GM10266 (cell line): ENCODE results near the gene ETNPPL.

ENCODE experiments used
- DNase-seq: peaks from one replicate; pipeline ENCODE4 v3.0.0; 2012; ENCODE audit errors: extremely low spot score
- TF ChIP-seq, protein P1 (sequence below): IDR thresholded peaks from 2 replicates; pipeline ENCODE4 v1.5.1; 2012; ENCODE audit warnings: mild to moderate bottlenecking, low read depth; ENCODE audit not compliant: control insufficient read depth, insufficient read depth; ENCODE audit errors: missing control alignments

Gene ETNPPL

DNA sequence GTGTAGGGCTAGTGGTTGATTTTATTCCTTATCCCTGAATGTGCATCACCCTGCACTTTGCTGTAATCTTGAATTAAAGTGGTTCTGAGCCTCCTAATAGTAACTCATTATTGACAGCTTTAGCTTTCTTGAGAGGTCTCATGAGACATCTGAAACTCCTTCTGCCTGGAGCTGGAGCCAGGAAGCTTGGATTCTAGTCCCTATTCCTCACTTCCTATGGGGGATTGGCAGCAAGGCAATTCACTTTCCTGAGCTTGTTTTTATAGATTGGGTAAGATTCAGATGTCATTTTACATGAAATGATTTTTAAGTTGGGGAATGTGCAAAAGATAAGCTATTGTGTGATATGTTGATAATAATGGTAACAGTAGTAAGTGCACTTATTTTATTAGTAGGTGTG, 17.1 kb upstream of the ETNPPL start:
- no peak for DNase-seq
- TF ChIP-seq, protein P1, sequence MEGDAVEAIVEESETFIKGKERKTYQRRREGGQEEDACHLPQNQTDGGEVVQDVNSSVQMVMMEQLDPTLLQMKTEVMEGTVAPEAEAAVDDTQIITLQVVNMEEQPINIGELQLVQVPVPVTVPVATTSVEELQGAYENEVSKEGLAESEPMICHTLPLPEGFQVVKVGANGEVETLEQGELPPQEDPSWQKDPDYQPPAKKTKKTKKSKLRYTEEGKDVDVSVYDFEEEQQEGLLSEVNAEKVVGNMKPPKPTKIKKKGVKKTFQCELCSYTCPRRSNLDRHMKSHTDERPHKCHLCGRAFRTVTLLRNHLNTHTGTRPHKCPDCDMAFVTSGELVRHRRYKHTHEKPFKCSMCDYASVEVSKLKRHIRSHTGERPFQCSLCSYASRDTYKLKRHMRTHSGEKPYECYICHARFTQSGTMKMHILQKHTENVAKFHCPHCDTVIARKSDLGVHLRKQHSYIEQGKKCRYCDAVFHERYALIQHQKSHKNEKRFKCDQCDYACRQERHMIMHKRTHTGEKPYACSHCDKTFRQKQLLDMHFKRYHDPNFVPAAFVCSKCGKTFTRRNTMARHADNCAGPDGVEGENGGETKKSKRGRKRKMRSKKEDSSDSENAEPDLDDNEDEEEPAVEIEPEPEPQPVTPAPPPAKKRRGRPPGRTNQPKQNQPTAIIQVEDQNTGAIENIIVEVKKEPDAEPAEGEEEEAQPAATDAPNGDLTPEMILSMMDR = no peak

DNA sequence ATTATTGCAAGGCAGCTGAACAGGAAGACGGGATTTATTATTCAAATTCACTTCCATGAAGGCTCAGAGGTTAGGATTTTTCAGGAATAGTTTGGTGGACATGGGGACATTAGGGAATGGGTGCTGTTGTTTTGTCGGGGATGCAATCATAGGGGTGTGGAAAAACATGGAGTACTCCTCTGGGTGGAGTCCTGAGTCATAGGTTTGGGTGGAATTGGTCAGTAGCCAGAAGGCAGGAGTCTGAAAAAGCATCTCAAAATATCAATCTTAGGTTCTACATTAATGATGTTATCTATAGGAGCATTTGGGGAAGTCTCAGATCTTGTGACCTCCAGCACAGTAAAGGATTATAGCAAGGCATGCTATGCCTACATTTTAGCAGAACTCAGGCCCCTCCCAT, 14.5 kb upstream of the ETNPPL start:
- DNase-seq = no peak
- TF ChIP-seq, protein P1 = no peak

DNA sequence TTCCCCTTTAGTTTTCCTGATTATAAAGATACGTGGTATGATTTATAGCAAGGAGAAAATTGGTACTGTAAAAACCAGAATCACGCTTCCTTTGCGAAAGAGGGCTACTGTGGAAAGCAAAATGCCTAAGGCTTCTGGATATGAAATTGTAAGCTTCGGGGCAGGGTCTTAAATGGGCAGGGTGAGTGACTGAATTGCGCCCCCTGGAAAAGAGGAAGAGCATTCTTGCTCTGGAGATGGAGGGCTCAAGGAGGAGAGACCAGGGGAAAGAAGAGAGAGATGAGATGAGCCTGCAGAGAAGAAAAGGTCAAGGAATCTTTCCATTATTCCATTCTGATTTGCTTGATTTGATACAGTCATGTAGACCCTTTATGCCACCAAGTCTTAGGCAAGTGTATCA, 13.1 kb upstream of the ETNPPL start:
- TF ChIP-seq, protein P1 = no peak
- no peak for DNase-seq

DNA sequence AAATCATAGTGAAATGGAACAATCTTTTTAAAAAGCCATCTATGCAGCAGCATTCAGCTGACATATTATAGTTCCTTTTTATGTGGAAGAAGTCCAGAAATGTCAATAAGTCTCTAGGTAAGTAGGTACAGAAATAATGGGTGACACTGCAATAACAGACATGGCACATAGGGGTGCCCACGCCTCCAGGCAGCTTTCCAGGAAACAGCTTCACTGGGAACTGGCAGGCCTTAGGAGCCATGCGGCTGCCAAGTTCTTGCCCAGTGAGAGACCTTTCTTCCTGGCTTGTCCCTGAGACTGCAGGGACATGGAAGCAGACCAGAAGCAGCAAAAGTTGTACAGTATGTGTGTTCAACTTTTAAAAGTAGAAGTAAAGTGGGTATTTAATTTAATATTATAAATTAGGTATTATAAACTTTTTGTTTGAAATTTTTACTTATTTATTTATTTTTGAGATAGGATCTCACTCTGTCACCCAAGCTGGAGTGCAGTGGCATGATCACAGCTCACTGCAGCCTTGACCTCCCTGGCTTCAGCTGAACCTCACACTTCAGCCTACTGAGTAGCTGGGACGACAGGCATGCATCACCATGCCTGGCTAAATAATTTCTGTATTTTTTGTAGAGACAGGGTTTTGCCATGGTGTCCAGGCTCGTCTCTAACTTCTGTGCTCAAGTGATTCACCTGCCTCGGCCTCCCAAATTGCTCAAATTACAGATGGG, 12.1 kb upstream of the ETNPPL start:
- TF ChIP-seq, protein P1 = no peak
- DNase-seq = no peak

DNA sequence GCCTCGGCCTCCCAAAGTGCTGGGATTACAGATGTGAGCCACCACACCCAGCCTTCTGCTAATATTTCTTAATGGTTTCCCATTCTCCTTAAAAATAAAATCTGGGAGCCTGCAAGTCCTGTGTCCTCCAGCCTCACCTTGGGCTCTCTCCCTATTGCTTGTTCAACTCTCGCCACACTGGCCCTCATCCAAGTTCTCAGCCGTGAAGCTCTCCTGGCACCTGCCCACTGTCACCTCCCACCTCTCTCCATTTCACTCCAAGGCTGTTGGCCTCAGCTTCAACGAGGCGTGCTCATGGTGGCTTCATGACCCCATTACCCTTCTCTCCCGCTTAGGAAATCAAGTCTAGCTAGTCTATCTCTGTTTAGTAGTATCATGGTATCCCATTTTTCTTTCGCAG, 9.5 kb upstream of the ETNPPL start:
- no peak for DNase-seq
- TF ChIP-seq, protein P1 = no peak

DNA sequence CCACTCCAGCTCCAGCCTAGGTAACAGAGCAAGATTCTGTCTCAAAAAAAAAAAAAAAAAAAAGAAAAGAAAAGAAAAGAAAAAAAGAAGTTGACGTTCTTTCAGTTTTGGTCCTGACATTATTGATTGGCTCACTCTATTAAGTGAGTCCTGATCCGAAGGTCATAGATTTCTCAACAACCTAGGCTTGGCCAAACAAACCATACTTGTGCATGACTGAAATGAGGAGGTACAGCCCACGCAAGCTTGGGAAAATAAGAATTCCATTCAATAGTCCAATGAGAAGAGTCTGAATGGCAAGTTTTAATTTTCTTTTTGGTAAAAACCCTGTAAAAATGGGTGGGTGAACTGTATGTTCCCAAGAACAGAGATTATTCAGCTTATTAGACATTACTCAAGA, 3.2 kb upstream of the ETNPPL start:
- DNase-seq = no peak
- TF ChIP-seq, protein P1 = no peak

DNA sequence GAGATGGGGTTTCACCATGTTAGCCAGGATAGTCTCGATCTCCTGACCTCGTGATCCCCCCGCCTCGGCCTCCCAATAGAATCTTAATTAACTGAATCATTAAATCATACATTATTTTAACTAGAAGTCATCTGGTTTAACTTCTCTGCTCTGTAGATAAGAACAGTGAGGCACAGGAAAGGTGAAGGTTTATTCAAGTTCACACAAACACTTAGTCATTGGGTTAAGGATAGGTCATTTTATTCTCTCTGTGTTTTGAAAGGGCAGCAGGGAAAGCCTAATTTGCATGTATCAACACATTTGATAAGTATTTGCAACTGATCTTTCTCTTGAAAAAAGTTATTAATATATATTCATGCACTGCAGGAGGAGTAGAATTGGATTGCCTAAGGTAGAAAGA, 1.1 kb upstream of the ETNPPL start:
- TF ChIP-seq, protein P1 = no peak

More for the DNA sequence above, 1.1 kb upstream of the ETNPPL start:
- no peak for DNase-seq
